ENCODE measurements around the gene ZNF287.

Gene ZNF287

GRCh38 chr17:16521070-16521727 lies 47.8 kb downstream of the ZNF287 start:
- peak; percentile 82 for TF ChIP-seq CTCF (IDR thresholded peaks at IDR 0.05; ENCODE audit: low read depth, low read length)
- no peaks in the 10 kb centered on the region for H3K36me3 ChIP-seq
- no peak overlapping the region for H3K4me3 ChIP-seq (ENCODE audit: low read depth, low read length)
- H3K27me3 ChIP-seq (ENCODE audit: insufficient read depth, low read depth, severe bottlenecking) = no peaks in the 10 kb centered on the region
- H3K27ac ChIP-seq = no peak overlapping the region
- no peaks in the 10 kb centered on the region for H3K9me3 ChIP-seq (ENCODE audit: severe bottlenecking)
- DNase-seq = peak; percentile 71

- Histone ChIP-seq H3K4me3 (ENCODE audit: low read depth, low read length) (no peak overlapping the region), H3K27me3 (ENCODE audit: insufficient read depth, low read depth, severe bottlenecking) (no peaks in the 10 kb centered on the region), H3K9me3 (ENCODE audit: severe bottlenecking) (no peaks in the 10 kb centered on the region), H3K27ac (no peak overlapping the region), H3K36me3 (no peaks in the 10 kb centered on the region)
- DNase-seq = no peak
- TF ChIP-seq CTCF (IDR thresholded peaks at IDR 0.05; ENCODE audit: low read depth, low read length) = no peak
Observed at GRCh38 chr17:16519021-16519420, 50.0 kb downstream of the ZNF287 start.

- TF ChIP-seq CTCF (IDR thresholded peaks at IDR 0.05; ENCODE audit: low read depth, low read length) = no peak
- H3K27ac ChIP-seq = no peak overlapping the region
- no peaks in the 10 kb centered on the region for H3K9me3 ChIP-seq (ENCODE audit: severe bottlenecking)
- H3K27me3 ChIP-seq (ENCODE audit: insufficient read depth, low read depth, severe bottlenecking) = no peaks in the 10 kb centered on the region
- H3K4me3 ChIP-seq (ENCODE audit: low read depth, low read length) = no peak overlapping the region
- no peak for DNase-seq
- no peaks in the 10 kb centered on the region for H3K36me3 ChIP-seq
Observed at GRCh38 chr17:16517477-16517876, 51.5 kb downstream of the ZNF287 start.

- no peaks in the 10 kb centered on the region for H3K27me3 ChIP-seq (ENCODE audit: insufficient read depth, low read depth, severe bottlenecking)
- no peaks in the 10 kb centered on the region for H3K9me3 ChIP-seq (ENCODE audit: severe bottlenecking)
- no peaks in the 10 kb centered on the region for H3K36me3 ChIP-seq
- no peak for TF ChIP-seq CTCF (IDR thresholded peaks at IDR 0.05; ENCODE audit: low read depth, low read length)
- H3K27ac ChIP-seq = no peak overlapping the region
- no peak for DNase-seq
- H3K4me3 ChIP-seq (ENCODE audit: low read depth, low read length) = no peak overlapping the region
Observed at GRCh38 chr17:16516594-16517051, 52.4 kb downstream of the ZNF287 start.

- no peak overlapping the region for H3K4me3 ChIP-seq (ENCODE audit: low read depth, low read length)
- no peak for TF ChIP-seq CTCF (IDR thresholded peaks at IDR 0.05; ENCODE audit: low read depth, low read length)
- no peak for DNase-seq
Observed at GRCh38 chr17:16515933-16516332, 53.1 kb downstream of the ZNF287 start.

GRCh38 chr17:16513873-16514272 lies 55.1 kb downstream of the ZNF287 start:
- no peak overlapping the region for H3K4me3 ChIP-seq (ENCODE audit: low read depth, low read length)
- H3K36me3 ChIP-seq = no peaks in the 10 kb centered on the region
- no peaks in the 10 kb centered on the region for H3K9me3 ChIP-seq (ENCODE audit: severe bottlenecking)
- DNase-seq = no peak
- no peak overlapping the region for H3K27ac ChIP-seq
- no peak for TF ChIP-seq CTCF (IDR thresholded peaks at IDR 0.05; ENCODE audit: low read depth, low read length)
- H3K27me3 ChIP-seq (ENCODE audit: insufficient read depth, low read depth, severe bottlenecking) = no peaks in the 10 kb centered on the region

More at GRCh38 chr17:16515933-16516332, 53.1 kb downstream of the ZNF287 start:
- Histone ChIP-seq H3K9me3 (ENCODE audit: severe bottlenecking) (no peaks in the 10 kb centered on the region), H3K27me3 (ENCODE audit: insufficient read depth, low read depth, severe bottlenecking) (no peaks in the 10 kb centered on the region), H3K36me3 (no peaks in the 10 kb centered on the region), H3K27ac (no peak overlapping the region)

Measured in WERI-Rb-1 (cell line).